ENCODE data around the gene TBC1D22A.

DNA sequence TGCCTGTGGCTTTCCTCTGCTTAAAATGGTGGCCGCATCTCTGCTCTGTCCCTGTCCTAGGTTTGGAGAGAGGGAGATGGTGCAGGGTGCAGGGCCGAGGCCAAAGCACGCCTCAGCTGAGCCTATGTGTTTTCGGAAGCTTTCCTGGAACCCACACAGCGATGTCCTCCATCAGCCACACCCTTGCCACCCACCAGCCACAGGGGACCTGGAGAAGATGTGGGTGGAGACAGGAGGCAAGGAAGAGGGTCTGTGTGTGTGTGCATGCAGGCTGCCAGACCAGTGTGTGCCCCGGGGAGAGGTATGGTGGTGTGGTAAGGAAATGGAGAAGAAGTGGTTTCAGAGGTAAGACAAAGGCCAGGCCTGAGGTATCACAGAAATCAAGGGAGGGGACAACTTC lies 155.7 kb downstream of the TBC1D22A start:
- TF ChIP-seq CTCF (IDR thresholded peaks at IDR 0.05) (no peak), POLR2AphosphoS5 (IDR thresholded peaks at IDR 0.05) (no peak)

Data from gastroesophageal sphincter (tissue), 3 donors.